Osteocyte (in vitro differentiated cells): ENCODE results near the gene CFAP61. TPM values are rescaled to one million over a fixed set of nuclear protein-coding genes. Genes with fewer than 3 reads are reported as not detected.

Experiments
- DNase-seq: peaks from one replicate; pipeline ENCODE4 v3.0.0; 2021; ENCODE audit warnings: mixed read lengths; ENCODE audit not compliant: unreplicated experiment; ENCODE audit errors: extremely low spot score
- H3K27ac Mint-ChIP-seq: one replicate; pipeline ENCODE4 v1.8.0; 2021; ENCODE audit warnings: mild to moderate bottlenecking, mixed read lengths; ENCODE audit not compliant: unreplicated experiment
- H3K27me3 Mint-ChIP-seq: one replicate; pipeline ENCODE4 v1.8.0; 2021; ENCODE audit warnings: mixed read lengths; ENCODE audit not compliant: unreplicated experiment
- H3K36me3 Mint-ChIP-seq: one replicate; pipeline ENCODE4 v1.8.0; 2021; ENCODE audit warnings: mixed read lengths; ENCODE audit not compliant: unreplicated experiment
- H3K4me1 Mint-ChIP-seq: one replicate; pipeline ENCODE4 v1.8.0; 2021; ENCODE audit warnings: mixed read lengths; ENCODE audit not compliant: unreplicated experiment
- H3K4me3 Mint-ChIP-seq: one replicate; pipeline ENCODE4 v1.8.0; 2021; ENCODE audit warnings: mild to moderate bottlenecking, moderate library complexity, mixed read lengths; ENCODE audit not compliant: unreplicated experiment
- H3K9me3 Mint-ChIP-seq: one replicate; pipeline ENCODE4 v1.8.0; 2021; ENCODE audit warnings: mixed read lengths; ENCODE audit not compliant: unreplicated experiment
- total RNA-seq: library from RNA; stranded (reverse); gene quantifications from 2 replicates; pipeline ENCODE4 v1.2.1, GENCODE V29; 2021
- TF ChIP-seq, protein P1 (sequence below): fragments of 200-600 bp; sonication (generic); IDR thresholded peaks from 2 replicates; pipeline ENCODE4 v1.5.0; 2021; ENCODE audit warnings: antibody characterized with exemption, mild to moderate bottlenecking, moderate library complexity

The CFAP61 gene
- total RNA-seq, 1 donor from 2014 or later = not detected

GRCh38 chr20:20226554-20226953 is 174.2 kb downstream of the CFAP61 start:
- TF ChIP-seq, protein P1, sequence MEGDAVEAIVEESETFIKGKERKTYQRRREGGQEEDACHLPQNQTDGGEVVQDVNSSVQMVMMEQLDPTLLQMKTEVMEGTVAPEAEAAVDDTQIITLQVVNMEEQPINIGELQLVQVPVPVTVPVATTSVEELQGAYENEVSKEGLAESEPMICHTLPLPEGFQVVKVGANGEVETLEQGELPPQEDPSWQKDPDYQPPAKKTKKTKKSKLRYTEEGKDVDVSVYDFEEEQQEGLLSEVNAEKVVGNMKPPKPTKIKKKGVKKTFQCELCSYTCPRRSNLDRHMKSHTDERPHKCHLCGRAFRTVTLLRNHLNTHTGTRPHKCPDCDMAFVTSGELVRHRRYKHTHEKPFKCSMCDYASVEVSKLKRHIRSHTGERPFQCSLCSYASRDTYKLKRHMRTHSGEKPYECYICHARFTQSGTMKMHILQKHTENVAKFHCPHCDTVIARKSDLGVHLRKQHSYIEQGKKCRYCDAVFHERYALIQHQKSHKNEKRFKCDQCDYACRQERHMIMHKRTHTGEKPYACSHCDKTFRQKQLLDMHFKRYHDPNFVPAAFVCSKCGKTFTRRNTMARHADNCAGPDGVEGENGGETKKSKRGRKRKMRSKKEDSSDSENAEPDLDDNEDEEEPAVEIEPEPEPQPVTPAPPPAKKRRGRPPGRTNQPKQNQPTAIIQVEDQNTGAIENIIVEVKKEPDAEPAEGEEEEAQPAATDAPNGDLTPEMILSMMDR = no peak
- Mint-ChIP-seq H3K36me3 (no peaks in the 10 kb centered on the region), H3K27me3 (peaks cover 3% of the 10 kb centered on the region), H3K4me3 (no peak overlapping the region), H3K9me3 (no peaks in the 10 kb centered on the region), H3K4me1 (no peaks in the 10 kb centered on the region), H3K27ac (no peak overlapping the region)
- no peak for DNase-seq

DNA sequence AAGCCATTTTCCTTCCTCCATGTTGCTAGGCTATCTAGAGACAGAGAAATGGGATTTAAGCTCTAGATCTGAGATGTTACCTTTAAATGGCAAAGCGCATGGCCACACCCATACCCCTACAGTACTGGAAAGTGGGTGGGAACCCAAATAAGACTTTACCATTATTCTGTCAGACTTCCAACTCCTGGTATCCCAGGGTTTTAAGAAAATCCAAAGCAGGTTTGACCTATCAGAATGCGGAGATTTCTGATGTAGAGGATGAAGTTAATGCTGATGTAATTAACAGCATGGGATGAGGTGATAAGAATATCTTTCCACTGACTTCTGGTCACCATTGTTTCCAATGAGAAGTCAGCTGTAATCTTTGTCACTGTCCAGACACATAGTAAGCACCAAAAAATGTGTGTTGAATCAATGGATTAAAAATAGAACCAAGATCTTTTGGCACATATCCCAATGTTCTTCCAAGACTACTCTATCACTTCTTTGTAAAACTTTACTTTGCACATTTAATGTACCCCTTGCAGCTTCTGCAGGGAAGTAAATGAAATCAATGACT is 174.8 kb downstream of the CFAP61 start:
- TF ChIP-seq, protein P1 = no peak
- no peak overlapping the region for H3K27ac Mint-ChIP-seq
- no peaks in the 10 kb centered on the region for H3K4me1 Mint-ChIP-seq
- H3K36me3 Mint-ChIP-seq = no peaks in the 10 kb centered on the region
- peaks cover 3% of the 10 kb centered on the region for H3K27me3 Mint-ChIP-seq
- no peak for DNase-seq
- no peak overlapping the region for H3K4me3 Mint-ChIP-seq
- H3K9me3 Mint-ChIP-seq = no peaks in the 10 kb centered on the region

GRCh38 chr20:20228351-20228750 is 176.0 kb downstream of the CFAP61 start:
- Mint-ChIP-seq H3K9me3 (no peaks in the 10 kb centered on the region), H3K27me3 (peaks cover 3% of the 10 kb centered on the region), H3K27ac (no peak overlapping the region), H3K4me1 (no peaks in the 10 kb centered on the region), H3K36me3 (no peaks in the 10 kb centered on the region), H3K4me3 (no peak overlapping the region)
- no peak for DNase-seq
- TF ChIP-seq, protein P1 = no peak

DNA sequence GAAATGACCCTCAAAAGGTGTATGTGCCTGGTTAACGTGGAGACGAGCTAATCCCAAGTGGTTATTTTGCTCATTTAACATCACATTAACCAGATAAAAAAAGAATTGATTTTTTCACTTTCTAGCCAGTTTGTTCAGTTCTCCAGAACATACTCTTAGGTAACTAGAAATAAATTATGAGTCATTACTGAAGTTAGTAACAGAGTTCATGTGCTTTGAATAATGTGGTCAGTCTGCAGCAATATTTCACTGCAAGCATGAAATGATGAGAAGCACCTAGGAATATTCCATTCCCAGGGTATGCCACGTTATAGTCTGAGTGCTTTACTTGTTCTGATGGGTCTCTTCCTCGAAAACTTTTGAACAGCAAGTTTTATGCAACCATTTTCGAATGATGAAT is 177.3 kb downstream of the CFAP61 start:
- Mint-ChIP-seq H3K36me3 (no peaks in the 10 kb centered on the region), H3K27ac (no peak overlapping the region), H3K9me3 (no peaks in the 10 kb centered on the region), H3K4me3 (no peak overlapping the region), H3K4me1 (no peaks in the 10 kb centered on the region), H3K27me3 (no peaks in the 10 kb centered on the region)
- DNase-seq = no peak
- TF ChIP-seq, protein P1 = no peak

DNA sequence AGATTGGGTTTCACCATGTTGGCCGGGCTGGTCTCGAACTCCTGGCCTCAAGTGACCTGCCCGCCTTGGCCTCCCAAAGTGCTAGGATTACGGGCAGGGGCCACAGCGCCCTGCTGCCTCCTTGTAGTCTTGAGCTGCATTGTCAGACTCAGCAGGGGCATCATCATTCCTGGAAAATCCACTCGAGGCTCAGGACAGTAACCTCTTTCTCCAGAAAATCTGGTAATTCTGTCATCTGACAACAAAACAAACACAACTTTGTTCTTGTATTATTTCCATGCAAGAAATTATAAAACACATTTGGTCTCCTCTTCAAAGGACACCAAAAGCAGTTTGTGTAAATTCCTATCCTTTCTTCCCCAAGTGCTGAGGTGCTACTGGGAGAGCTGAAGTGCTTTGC is 178.4 kb downstream of the CFAP61 start:
- Mint-ChIP-seq H3K4me3 (no peak overlapping the region), H3K27ac (no peak overlapping the region), H3K9me3 (no peaks in the 10 kb centered on the region), H3K27me3 (no peaks in the 10 kb centered on the region), H3K36me3 (no peaks in the 10 kb centered on the region), H3K4me1 (no peaks in the 10 kb centered on the region)
- TF ChIP-seq, protein P1 = no peak
- DNase-seq = no peak
